ENCODE data around the gene RPS24.

RPS24 gene

GRCh38 chr10:78025685-78026364 lies 7.8 kb upstream of the RPS24 start:
- no peak for TF ChIP-seq CTCF (IDR thresholded peaks at IDR 0.05; ENCODE audit: control insufficient read depth, insufficient read depth, low read depth, low read length, missing control alignments)
- no peak for DNase-seq (ENCODE audit: low read depth)
- H3K4me3 ChIP-seq (ENCODE audit: control insufficient read depth, low read depth, low read length) = no peak overlapping the region

GRCh38 chr10:78028438-78029268 lies 5.0 kb upstream of the RPS24 start:
- no peak for TF ChIP-seq CTCF (IDR thresholded peaks at IDR 0.05; ENCODE audit: control insufficient read depth, insufficient read depth, low read depth, low read length, missing control alignments)
- H3K4me3 ChIP-seq (ENCODE audit: control insufficient read depth, low read depth, low read length) = peak overlapping the region; percentile 95
- no peak for DNase-seq (ENCODE audit: low read depth)

GRCh38 chr10:78029269-78030226 lies 4.1 kb upstream of the RPS24 start, which contains the start of gene POLR3A:
TSS of gene POLR3A (minus strand) at chr10:78029515. CDS start at chr10:78029407, 108 bp downstream.
- peak within 1 kb of the TSS; percentile 95 for H3K4me3 ChIP-seq (ENCODE audit: control insufficient read depth, low read depth, low read length)
- TF ChIP-seq CTCF (IDR thresholded peaks at IDR 0.05; ENCODE audit: control insufficient read depth, insufficient read depth, low read depth, low read length, missing control alignments) = peak; percentile 64
- peak; percentile 95 for DNase-seq (ENCODE audit: low read depth)

GRCh38 chr10:78033387-78033636 lies 351 bp upstream of the RPS24 start:
- no peak for TF ChIP-seq CTCF (IDR thresholded peaks at IDR 0.05; ENCODE audit: control insufficient read depth, insufficient read depth, low read depth, low read length, missing control alignments)
- peak overlapping the region; percentile 24; the same call in 1 of the 2 replicates for H3K4me3 ChIP-seq (ENCODE audit: control insufficient read depth, low read depth, low read length)
- no peak for DNase-seq (ENCODE audit: low read depth)

GRCh38 chr10:78035025-78035424 lies 1.4 kb downstream of the RPS24 start:
- TF ChIP-seq CTCF (IDR thresholded peaks at IDR 0.05; ENCODE audit: control insufficient read depth, insufficient read depth, low read depth, low read length, missing control alignments) = no peak
- peak overlapping the region; percentile 95 for H3K4me3 ChIP-seq (ENCODE audit: control insufficient read depth, low read depth, low read length)
- no peak for DNase-seq (ENCODE audit: low read depth)

DNA sequence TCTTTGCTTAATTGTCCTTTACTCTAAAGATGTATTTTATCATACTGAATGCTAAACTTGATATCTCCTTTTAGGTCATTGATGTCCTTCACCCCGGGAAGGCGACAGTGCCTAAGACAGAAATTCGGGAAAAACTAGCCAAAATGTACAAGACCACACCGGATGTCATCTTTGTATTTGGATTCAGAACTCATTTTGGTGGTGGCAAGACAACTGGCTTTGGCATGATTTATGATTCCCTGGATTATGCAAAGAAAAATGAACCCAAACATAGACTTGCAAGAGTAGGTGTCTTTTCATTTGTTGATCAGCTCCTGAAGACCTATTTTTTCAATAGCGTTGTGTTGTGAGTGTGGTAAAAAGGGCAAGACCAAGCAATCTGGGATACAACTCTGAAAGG lies 1.8 kb downstream of the RPS24 start:
- H3K4me3 ChIP-seq (ENCODE audit: control insufficient read depth, low read depth, low read length) = no peak overlapping the region

More for the DNA sequence above, 1.8 kb downstream of the RPS24 start:
- no peak for TF ChIP-seq CTCF (IDR thresholded peaks at IDR 0.05; ENCODE audit: control insufficient read depth, insufficient read depth, low read depth, low read length, missing control alignments)
- DNase-seq (ENCODE audit: low read depth) = no peak
